ES-I3 (cell line): Measurements from ENCODE around the gene FAM20B.

ENCODE experiments used
- H3K36me3 ChIP-seq: 2 replicates; pipeline ENCODE4 v1.6.1; 2013; ENCODE audit warnings: mild to moderate bottlenecking, low read length, control low read depth, moderate library complexity; ENCODE audit not compliant: insufficient read depth
- H3K4me1 ChIP-seq: 2 replicates; pipeline ENCODE4 v1.6.1; 2013; ENCODE audit warnings: mild to moderate bottlenecking, control low read depth, low read length; ENCODE audit not compliant: insufficient read depth
- H3K9ac ChIP-seq: 2 replicates; pipeline ENCODE4 v1.6.1; 2013; ENCODE audit warnings: low read depth, mild to moderate bottlenecking, low read length, moderate library complexity
- H3K9me3 ChIP-seq: 2 replicates; pipeline ENCODE4 v1.6.1; 2013; ENCODE audit warnings: mild to moderate bottlenecking, low read length, moderate library complexity; ENCODE audit not compliant: control insufficient read depth, insufficient read depth

FAM20B gene

DNA sequence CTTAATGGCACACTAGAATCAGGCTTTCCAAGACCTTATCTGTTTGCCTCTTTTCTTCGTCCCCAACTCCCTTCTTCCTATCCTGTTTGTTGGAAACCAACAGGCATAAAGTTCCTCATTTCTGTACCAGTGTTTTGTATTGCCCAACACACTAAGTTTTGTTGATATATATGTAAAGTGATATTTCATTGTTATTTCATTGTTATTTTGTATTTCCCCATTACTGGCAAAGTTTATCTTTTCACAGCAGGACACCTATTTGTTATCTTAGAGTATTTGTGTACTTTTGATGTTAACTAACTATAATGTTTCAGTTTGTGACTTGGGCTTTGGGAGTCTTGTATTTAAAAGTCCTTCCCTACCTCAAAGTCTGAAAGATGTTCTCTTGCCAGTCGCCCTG lies 27.1 kb downstream of the FAM20B start:
- no peaks in the 10 kb centered on the region for H3K36me3 ChIP-seq
- H3K9me3 ChIP-seq: no peaks in the 10 kb centered on the region; the same call in 1 of the 2 replicates
- no peak overlapping the region for H3K9ac ChIP-seq
- H3K4me1 ChIP-seq: no peaks in the 10 kb centered on the region

DNA sequence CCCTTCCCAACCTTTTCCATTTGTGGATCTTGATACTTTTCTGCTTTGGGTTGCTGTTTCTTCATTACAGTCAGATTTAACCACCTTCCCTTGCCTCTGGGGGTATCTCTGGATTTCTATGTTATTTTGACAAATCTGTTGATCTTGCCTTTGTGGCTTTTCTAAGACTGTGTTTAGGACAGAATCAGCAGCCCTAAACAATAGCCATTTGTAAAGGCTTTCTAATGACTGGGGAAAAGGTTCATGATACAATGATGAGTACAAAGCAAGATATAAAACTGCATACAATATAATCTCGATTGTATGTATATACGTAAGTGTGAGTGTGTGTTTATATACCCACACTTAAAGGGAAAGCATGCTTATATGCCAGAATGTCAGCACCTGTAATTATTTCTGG lies 27.8 kb downstream of the FAM20B start:
- Histone ChIP-seq H3K9ac (no peak overlapping the region), H3K9me3 (no peaks in the 10 kb centered on the region; the same call in 1 of the 2 replicates), H3K4me1 (peaks cover 5% of the 10 kb centered on the region), H3K36me3 (no peaks in the 10 kb centered on the region)

DNA sequence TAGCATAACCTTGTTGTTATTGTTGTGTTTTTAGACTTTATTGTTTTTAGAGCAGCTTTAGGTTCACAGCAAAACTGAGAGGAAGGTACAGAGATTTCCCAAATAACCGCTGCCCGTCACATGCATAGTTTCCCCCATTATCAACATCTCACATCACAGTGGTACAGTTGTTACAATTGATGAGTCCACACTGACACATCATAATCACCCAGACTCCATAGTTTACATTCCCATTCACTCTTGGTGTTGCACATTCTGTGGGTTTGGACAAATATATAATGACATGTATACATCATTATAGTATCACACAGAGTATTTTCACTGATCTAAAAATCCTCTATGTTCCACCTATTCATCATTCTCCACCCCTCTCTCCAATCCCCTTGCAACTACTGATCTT lies 30.2 kb downstream of the FAM20B start:
- H3K9me3 ChIP-seq: no peaks in the 10 kb centered on the region; the same call in 1 of the 2 replicates
- H3K4me1 ChIP-seq: peaks cover 11% of the 10 kb centered on the region
- no peak overlapping the region for H3K9ac ChIP-seq
- H3K36me3 ChIP-seq: no peaks in the 10 kb centered on the region

DNA sequence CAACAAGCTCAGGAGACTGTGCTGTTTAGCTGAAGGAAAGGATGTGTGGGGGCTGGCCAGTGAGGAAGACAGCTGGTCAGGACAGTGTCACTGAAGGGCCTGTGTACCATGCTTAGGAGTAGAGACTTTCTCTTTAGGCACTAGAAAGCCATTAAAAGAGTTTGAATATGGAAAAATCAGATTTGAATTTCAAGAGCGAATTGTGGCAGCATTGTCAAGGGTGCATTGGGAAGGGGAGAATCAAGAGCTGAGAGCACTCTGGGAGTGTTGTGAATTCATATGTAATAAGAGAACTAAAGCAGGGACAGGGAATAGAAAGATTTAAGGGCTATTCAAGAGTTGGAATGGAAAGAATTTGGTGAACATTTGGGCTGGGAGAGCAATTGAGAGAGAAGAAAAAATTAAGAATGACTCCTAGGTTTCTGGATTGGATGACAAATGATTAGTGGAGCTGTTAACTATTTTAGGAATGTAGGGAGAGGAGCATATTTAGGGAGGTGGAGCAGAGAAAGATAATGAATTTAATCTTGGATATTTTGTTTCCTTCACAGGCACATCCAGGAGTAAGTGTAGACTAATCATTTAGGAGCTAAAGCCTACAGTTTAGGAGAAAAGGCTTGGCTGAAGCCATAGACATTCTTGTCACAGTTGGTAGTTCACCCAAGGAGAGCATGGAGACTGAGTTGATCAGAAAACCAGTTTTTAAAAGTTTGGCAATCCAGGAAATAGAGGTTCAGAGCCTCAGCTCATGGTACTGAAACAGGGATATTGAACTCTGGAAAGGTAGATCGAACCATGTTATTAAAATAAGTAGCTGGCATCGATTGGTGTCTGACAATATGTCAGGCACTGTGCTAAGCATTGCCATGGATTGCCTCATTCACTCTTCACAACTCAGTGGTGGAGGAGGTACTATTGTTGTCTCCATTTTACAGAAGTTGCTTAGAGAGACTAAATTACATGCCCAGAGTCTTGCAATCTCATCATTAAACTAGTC lies 33.1 kb downstream of the FAM20B start:
- Histone ChIP-seq H3K9me3 (no peaks in the 10 kb centered on the region; the same call in 1 of the 2 replicates), H3K36me3 (no peaks in the 10 kb centered on the region; the same call in 1 of the 2 replicates), H3K9ac (no peak overlapping the region), H3K4me1 (peaks cover 11% of the 10 kb centered on the region)

DNA sequence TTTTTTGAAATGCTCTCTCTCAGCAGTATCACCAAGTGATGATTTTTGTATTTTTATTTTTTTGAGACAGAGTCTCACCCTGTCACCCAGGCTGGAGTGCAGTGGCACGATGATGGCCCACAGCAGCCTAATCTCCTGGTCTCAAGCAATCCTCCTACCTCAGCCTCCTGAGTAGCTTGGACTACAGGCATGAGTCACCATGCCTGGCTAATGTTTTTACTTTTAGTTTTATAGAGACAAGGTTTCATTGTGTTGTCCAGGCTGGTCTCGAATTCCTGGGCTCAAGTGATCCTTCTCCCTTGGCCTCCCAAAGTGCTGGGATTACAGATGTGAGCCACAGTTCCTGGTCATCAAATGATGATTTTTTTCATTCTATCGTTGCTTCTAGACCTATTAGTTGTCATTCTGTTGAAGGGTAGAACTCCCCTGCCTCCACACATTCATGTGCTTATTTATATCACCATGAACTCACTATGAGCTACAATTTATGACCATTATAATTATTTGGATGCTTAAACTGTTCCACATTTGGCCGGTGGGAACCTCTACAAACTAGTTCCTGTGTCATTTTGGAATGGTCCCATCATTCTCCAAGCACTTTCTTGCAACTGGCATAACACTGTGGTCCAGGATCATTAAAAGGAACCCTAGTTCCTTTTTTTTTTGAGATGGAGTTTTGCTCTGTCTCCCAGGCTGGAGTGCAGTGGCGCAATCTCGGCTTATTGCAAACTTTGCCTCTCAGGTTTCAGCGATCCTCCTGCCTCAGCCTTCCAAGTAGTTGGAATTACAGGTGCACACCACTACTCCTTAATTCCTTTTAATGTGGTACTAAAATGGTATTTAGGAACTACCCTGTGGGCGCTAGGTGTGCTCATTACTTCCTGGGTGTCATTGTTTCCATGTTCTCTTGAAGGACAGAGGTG lies 35.9 kb downstream of the FAM20B start:
- H3K9ac ChIP-seq: no peak overlapping the region
- no peaks in the 10 kb centered on the region; the same call in none of the 2 replicates for H3K36me3 ChIP-seq
- H3K9me3 ChIP-seq: no peaks in the 10 kb centered on the region; the same call in 1 of the 2 replicates
- peaks cover 11% of the 10 kb centered on the region for H3K4me1 ChIP-seq

DNA sequence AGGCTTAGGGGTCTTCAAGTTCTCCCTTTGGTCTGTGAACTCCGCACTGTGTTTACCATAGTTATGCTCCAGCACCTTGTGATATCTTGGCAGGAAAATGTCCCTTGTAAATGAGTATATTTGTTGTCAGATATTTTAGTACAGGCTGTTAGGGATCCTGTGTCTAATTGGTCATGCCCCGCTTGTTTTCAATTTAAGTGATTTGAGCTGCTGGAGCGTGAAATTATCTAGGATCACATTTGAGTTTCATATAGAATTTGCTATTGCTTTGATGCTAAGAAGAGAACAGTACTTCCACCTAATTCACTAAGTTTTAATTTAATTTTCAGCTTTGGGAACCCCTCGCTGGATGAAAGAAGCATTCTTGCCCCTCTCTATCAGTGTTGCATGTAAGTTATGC lies 40.8 kb downstream of the FAM20B start:
- H3K9ac ChIP-seq: no peak overlapping the region
- no peaks in the 10 kb centered on the region; the same call in none of the 2 replicates for H3K36me3 ChIP-seq
- no peaks in the 10 kb centered on the region for H3K9me3 ChIP-seq
- H3K4me1 ChIP-seq: no peaks in the 10 kb centered on the region

DNA sequence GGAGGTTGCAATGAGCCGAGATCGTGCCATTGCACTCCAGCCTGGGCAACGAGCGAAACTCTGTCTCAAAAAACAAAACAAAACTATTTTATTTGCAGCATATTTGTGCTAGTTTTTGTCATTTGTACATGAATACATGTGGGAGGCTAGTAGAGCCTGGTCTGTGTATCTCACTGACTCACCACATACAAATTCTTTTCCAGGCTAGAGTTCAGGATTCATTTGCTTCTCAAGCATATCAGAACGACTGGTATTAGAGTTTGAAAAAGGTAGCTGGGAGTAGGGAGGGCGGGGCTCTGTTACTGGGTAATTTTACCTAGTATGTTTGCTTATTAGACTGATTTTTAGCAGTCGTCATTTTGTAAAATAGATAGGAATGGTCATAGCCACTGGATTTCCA lies 51.7 kb downstream of the FAM20B start:
- H3K9ac ChIP-seq: no peak overlapping the region
- 0 out of 2 replicates have a peak, but pooled peaks cover 3% of the 10 kb centered on the region for H3K4me1 ChIP-seq
- H3K36me3 ChIP-seq: no peaks in the 10 kb centered on the region
- H3K9me3 ChIP-seq: no peaks in the 10 kb centered on the region

DNA sequence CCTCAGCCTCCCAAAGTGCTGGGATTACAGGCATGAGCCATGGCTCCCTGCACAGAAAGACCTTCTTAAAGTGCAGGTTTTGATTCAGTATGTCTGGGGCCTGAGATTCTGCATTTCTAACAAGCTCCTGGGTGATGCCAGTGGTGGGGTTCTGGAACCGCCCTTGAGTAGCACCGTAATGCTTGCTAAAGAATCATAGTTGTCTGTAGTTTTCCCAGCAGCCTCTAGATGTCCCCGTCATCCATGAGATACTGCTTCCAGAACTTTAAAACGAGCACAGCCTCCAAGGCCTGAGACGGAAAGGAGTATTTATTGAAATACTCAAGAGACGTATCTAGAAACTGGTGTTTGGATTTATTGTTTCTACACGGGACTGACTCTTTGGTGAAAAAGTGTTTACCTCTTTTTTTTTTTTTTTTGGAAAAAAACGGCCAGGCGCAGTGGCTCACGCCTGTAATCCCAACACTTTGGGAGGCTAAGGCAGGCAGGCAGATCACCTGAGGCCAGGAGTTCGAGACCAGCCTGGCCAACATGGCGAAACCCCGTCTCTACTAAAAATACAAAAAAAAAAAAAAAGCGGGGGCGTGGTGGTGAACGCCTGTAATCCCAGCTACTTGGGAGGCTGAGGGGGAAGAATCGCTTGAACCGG lies 53.5 kb downstream of the FAM20B start:
- Histone ChIP-seq H3K9ac (no peak overlapping the region), H3K36me3 (no peaks in the 10 kb centered on the region), H3K4me1 (peaks cover 3% of the 10 kb centered on the region; the same call in 1 of the 2 replicates), H3K9me3 (no peaks in the 10 kb centered on the region)

DNA sequence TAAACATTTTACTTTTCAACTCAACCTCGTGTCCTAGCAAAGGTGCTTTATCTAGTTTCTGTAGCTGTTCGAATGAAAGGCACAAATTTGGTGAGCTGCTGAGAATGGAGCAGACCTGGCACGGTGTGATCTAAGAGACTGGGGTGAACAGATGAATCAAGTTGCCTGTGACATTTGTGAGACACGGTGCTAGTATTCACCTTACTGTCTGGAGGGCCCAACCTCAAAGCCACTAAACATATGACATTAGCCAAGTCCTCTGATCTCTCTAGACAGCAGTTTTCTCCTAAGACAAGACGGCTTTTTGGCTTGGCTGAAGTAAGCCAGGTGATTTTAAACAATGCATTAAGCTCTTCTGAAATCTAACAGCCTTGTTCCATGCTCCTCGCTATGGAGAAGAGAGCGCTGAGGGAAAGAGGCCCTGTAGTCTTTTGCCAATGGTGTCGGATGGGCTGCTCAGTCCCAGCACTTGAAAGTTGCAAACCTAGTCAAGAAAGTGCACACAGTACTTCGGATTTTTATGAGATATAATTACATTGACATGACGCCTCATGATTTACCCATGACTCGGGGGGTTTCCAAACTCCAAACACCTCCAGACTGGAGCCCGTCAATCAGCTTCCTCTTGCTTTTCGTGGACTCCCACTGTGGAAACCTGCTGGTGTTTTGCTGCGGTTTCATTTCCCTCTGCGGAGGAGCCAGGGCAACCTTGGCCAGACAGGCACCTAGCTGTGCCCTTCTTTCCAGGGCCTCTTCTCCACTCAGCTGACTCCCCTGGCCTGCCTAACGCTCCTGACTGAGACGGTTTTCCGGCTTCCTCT lies 55.4 kb downstream of the FAM20B start:
- peak overlapping the region; percentile 81; the same call in 1 of the 2 replicates for H3K9ac ChIP-seq
- peaks cover 3% of the 10 kb centered on the region; the same call in 1 of the 2 replicates for H3K4me1 ChIP-seq
- H3K9me3 ChIP-seq: no peaks in the 10 kb centered on the region
- H3K36me3 ChIP-seq: no peaks in the 10 kb centered on the region

DNA sequence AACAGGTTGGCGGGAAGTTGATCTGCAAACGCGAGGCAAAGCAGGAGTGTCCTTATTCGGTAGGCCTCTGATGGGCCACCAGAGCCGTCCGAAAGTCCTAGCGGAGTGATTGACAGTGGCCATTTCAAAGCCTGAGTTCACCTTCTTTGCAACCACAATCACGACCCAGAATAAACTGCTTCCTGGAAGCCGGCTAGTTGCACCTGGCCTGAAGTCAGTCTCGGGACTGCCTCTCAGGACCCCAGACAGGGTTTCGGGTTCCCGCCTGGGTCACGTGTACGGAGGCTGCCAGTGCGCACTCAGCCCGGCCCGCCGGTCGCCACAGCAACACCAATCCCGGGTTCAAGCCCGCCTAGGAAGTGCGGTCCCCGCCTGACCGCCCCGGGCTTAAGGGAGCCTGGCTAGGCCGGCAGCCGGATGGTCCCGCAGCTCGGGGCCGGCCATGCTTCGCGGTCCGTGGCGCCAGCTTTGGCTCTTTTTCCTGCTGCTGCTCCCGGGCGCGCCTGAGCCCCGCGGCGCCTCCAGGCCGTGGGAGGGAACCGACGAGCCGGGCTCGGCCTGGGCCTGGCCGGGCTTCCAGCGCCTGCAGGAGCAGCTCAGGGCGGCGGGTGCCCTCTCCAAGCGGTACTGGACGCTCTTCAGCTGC lies 56.1 kb downstream of the FAM20B start, which contains the start of gene TOR3A:
Gene TOR3A (plus strand): TSS at position 384 of the 646 bp plus-strand sequence. CDS start 59 bp downstream, at position 443.
- Histone ChIP-seq H3K9ac (peak within 1 kb of the TSS; percentile 81), H3K9me3 (no peaks in the 10 kb centered on the region), H3K4me1 (peaks cover 3% of the 10 kb centered on the region), H3K36me3 (no peaks in the 10 kb centered on the region)

DNA sequence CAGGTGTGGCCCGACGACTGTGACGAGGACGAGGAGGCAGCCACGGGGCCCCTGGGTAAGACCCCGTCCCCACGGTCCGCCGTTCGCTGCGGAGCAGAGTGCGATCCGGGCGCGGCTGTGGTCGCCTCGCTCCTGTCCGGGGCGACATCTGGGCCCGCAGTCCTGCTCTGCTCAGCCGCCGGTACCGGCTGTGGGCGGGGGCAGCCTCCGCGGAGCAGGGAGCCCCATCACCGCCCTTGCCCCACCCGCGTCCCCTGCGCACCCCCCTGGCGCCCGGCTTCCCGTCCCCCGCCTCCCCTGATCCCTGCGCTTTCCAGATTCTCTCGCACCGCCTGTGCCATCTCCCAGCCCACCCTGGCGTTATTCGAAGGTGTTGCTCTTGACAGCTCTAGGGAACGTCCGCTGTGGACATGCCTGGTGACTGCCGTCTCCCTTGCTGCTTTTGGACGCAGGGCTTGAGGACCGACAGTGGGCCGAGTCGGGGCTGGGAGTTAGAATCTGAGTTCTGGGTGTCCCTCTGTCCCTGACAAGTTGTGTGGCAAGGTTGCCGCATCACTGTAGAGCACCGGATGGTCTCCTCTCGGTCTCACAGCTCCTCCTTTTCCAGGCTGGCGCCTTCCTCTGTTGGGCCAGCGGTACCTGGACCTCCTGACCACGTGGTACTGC lies 56.8 kb downstream of the FAM20B start:
- peaks cover 10% of the 10 kb centered on the region for H3K4me1 ChIP-seq
- no peaks in the 10 kb centered on the region for H3K9me3 ChIP-seq
- no peaks in the 10 kb centered on the region for H3K36me3 ChIP-seq
- peak overlapping the region; percentile 81 for H3K9ac ChIP-seq

DNA sequence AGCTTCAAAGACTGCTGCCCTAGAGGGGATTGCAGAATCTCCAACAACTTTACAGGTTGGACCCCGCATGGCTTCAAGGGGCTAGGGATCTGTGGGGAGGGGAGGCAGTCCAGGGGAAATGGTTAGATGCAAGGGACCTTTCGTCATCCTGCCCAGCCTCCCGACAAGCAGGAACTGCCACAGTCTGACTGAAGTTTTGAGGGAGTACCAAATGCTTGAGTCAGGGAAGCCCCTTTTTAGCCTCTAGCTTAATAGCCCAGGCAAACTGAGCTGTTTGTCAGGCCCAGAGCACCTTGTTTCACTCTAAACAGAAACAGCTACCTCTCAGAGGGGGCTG lies 57.3 kb downstream of the FAM20B start:
- Histone ChIP-seq H3K9ac (peak overlapping the region; percentile 81; the same call in 1 of the 2 replicates), H3K4me1 (peaks cover 10% of the 10 kb centered on the region), H3K9me3 (no peaks in the 10 kb centered on the region), H3K36me3 (no peaks in the 10 kb centered on the region)
